ENCODE measurements around the gene PSME2. TPM values are rescaled to one million over a fixed set of nuclear protein-coding genes. Genes with fewer than 3 reads are reported as not detected.
A peak's percentile ranks its signal among the peaks of the same experiment; 100 is the strongest.

The PSME2 gene
- polyA plus RNA-seq, 1 donor from 2014 or later: 73.3 TPM

DNA sequence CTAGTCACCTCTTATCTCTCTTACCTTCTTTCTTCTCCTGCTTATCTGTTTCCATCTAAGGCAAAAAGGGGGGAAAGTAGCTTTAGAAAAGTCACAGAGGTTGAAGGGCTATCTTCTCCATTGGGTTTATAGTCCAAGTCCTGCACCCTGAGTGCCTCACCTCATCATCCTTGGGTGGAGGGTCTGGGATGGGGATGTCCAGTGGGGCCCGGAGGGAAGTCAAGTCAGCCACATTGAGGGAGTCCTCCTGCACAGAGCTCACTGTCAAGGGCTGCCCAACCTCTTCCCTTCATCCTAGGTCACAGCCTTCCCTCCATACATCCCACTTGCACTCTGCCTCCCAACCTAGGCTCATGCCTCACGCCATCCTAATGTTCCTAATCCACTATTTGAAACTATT is 1.2 kb downstream of the PSME2 start:
- Histone ChIP-seq H3K27ac (ENCODE audit: low read length) (no peak overlapping the region), H3K9me2 (ENCODE audit: insufficient read depth, low read length) (no peaks in the 10 kb centered on the region), H2AFZ (ENCODE audit: low read depth, low read length) (no peak overlapping the region), H3K36me3 (ENCODE audit: insufficient read depth, low read length) (no peaks in the 10 kb centered on the region), H3K9me3 (ENCODE audit: low read length) (no peaks in the 10 kb centered on the region), H3K4me3 (ENCODE audit: low read length) (peak overlapping the region; percentile 97), H3F3A (ENCODE audit: insufficient read depth, low read length, poor library complexity, severe bottlenecking) (peaks cover 11% of the 10 kb centered on the region), H3K4me2 (ENCODE audit: low read length) (no peak overlapping the region), H4K20me1 (ENCODE audit: insufficient read depth) (no peaks in the 10 kb centered on the region), H3K9ac (ENCODE audit: low read length) (no peak overlapping the region), H3K27me3 (ENCODE audit: insufficient read depth, low read depth, low read length) (no peaks in the 10 kb centered on the region), H3K79me2 (replicated peaks; ENCODE audit: insufficient read depth, low read length) (peaks cover 9% of the 10 kb centered on the region)
- TF ChIP-seq MXI1 (conservative IDR thresholded peaks at IDR 0.05; ENCODE audit: poor library complexity, severe bottlenecking) (no peak), EZH2 (IDR thresholded peaks at IDR 0.05; ENCODE audit: borderline replicate concordance, insufficient read depth, low read length, poor library complexity, severe bottlenecking) (no peak), RAD21 (conservative IDR thresholded peaks at IDR 0.05) (no peak), SMC3 (conservative IDR thresholded peaks at IDR 0.05; ENCODE audit: poor library complexity) (no peak), EP300 (conservative IDR thresholded peaks at IDR 0.05; ENCODE audit: poor library complexity, severe bottlenecking) (no peak), TAF1 (IDR thresholded peaks at IDR 0.05; ENCODE audit: low read depth) (no peak), POLR2AphosphoS5 (IDR thresholded peaks at IDR 0.05) (no peak)
- TF ChIP-seq, protein P1, sequence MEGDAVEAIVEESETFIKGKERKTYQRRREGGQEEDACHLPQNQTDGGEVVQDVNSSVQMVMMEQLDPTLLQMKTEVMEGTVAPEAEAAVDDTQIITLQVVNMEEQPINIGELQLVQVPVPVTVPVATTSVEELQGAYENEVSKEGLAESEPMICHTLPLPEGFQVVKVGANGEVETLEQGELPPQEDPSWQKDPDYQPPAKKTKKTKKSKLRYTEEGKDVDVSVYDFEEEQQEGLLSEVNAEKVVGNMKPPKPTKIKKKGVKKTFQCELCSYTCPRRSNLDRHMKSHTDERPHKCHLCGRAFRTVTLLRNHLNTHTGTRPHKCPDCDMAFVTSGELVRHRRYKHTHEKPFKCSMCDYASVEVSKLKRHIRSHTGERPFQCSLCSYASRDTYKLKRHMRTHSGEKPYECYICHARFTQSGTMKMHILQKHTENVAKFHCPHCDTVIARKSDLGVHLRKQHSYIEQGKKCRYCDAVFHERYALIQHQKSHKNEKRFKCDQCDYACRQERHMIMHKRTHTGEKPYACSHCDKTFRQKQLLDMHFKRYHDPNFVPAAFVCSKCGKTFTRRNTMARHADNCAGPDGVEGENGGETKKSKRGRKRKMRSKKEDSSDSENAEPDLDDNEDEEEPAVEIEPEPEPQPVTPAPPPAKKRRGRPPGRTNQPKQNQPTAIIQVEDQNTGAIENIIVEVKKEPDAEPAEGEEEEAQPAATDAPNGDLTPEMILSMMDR (IDR thresholded peaks at IDR 0.05; ENCODE audit: poor library complexity, severe bottlenecking): no peak
- TF ChIP-seq, protein P2, sequence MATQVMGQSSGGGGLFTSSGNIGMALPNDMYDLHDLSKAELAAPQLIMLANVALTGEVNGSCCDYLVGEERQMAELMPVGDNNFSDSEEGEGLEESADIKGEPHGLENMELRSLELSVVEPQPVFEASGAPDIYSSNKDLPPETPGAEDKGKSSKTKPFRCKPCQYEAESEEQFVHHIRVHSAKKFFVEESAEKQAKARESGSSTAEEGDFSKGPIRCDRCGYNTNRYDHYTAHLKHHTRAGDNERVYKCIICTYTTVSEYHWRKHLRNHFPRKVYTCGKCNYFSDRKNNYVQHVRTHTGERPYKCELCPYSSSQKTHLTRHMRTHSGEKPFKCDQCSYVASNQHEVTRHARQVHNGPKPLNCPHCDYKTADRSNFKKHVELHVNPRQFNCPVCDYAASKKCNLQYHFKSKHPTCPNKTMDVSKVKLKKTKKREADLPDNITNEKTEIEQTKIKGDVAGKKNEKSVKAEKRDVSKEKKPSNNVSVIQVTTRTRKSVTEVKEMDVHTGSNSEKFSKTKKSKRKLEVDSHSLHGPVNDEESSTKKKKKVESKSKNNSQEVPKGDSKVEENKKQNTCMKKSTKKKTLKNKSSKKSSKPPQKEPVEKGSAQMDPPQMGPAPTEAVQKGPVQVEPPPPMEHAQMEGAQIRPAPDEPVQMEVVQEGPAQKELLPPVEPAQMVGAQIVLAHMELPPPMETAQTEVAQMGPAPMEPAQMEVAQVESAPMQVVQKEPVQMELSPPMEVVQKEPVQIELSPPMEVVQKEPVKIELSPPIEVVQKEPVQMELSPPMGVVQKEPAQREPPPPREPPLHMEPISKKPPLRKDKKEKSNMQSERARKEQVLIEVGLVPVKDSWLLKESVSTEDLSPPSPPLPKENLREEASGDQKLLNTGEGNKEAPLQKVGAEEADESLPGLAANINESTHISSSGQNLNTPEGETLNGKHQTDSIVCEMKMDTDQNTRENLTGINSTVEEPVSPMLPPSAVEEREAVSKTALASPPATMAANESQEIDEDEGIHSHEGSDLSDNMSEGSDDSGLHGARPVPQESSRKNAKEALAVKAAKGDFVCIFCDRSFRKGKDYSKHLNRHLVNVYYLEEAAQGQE (IDR thresholded peaks at IDR 0.05; ENCODE audit: borderline replicate concordance): no peak

DNA sequence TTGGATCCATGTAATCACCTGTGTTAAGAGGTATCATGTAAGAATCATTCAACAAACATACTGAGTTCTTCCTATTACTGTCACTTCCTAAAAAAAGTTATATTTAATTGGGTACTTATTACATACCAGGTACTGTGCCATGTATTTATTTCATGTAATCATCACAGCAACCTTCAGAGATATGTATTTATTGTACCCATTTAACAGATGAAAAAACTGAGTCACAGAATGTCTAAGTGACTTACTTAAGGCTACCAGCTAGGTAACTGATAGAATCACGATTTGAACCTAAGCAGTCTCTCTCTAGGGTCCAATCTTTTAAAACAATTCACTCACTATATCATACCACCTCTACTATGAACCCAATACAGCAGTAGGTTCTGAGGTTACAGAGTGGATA is 2.0 kb downstream of the PSME2 start:
- H3K79me2 ChIP-seq (replicated peaks; ENCODE audit: insufficient read depth, low read length): peaks cover 13% of the 10 kb centered on the region

More for the DNA sequence above, 2.0 kb downstream of the PSME2 start:
- H3K27ac ChIP-seq (ENCODE audit: low read length): no peak overlapping the region
- no peak overlapping the region for H3K9ac ChIP-seq (ENCODE audit: low read length)
- H3K9me2 ChIP-seq (ENCODE audit: insufficient read depth, low read length): no peaks in the 10 kb centered on the region
- TF ChIP-seq SMC3 (conservative IDR thresholded peaks at IDR 0.05; ENCODE audit: poor library complexity) (no peak), EZH2 (IDR thresholded peaks at IDR 0.05; ENCODE audit: borderline replicate concordance, insufficient read depth, low read length, poor library complexity, severe bottlenecking) (no peak), MXI1 (conservative IDR thresholded peaks at IDR 0.05; ENCODE audit: poor library complexity, severe bottlenecking) (no peak), RAD21 (conservative IDR thresholded peaks at IDR 0.05) (no peak), EP300 (conservative IDR thresholded peaks at IDR 0.05; ENCODE audit: poor library complexity, severe bottlenecking) (no peak), TAF1 (IDR thresholded peaks at IDR 0.05; ENCODE audit: low read depth) (no peak), POLR2AphosphoS5 (IDR thresholded peaks at IDR 0.05) (no peak)
- TF ChIP-seq, protein P1 (IDR thresholded peaks at IDR 0.05; ENCODE audit: poor library complexity, severe bottlenecking): no peak
- TF ChIP-seq, protein P2 (IDR thresholded peaks at IDR 0.05; ENCODE audit: borderline replicate concordance): no peak
- no peaks in the 10 kb centered on the region for H3K9me3 ChIP-seq (ENCODE audit: low read length)
- no peak overlapping the region for H3K4me3 ChIP-seq (ENCODE audit: low read length)
- H3K36me3 ChIP-seq (ENCODE audit: insufficient read depth, low read length): no peaks in the 10 kb centered on the region
- H3K4me2 ChIP-seq (ENCODE audit: low read length): no peak overlapping the region
- peaks cover 11% of the 10 kb centered on the region for H3F3A ChIP-seq (ENCODE audit: insufficient read depth, low read length, poor library complexity, severe bottlenecking)
- H3K27me3 ChIP-seq (ENCODE audit: insufficient read depth, low read depth, low read length): no peaks in the 10 kb centered on the region
- no peaks in the 10 kb centered on the region for H4K20me1 ChIP-seq (ENCODE audit: insufficient read depth)
- H2AFZ ChIP-seq (ENCODE audit: low read depth, low read length): no peak overlapping the region

Data from neural cell (in vitro differentiated cells).